ENCODE data around the gene ASPHD1.
A peak's percentile ranks its signal among the peaks of the same experiment; 100 is the strongest.
"Not testable (repeated sequence)": the region's sequence is repeated elsewhere in the genome, so short reads cannot be mapped to it uniquely, and the experiment has no call there.

Gene ASPHD1, protein sequence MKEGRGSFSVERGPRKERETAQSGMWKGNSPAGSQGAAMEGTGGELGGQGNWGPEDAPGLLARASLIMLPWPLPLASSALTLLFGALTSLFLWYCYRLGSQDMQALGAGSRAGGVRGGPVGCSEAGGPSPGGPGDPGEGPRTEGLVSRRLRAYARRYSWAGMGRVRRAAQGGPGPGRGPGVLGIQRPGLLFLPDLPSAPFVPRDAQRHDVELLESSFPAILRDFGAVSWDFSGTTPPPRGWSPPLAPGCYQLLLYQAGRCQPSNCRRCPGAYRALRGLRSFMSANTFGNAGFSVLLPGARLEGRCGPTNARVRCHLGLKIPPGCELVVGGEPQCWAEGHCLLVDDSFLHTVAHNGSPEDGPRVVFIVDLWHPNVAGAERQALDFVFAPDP

DNA sequence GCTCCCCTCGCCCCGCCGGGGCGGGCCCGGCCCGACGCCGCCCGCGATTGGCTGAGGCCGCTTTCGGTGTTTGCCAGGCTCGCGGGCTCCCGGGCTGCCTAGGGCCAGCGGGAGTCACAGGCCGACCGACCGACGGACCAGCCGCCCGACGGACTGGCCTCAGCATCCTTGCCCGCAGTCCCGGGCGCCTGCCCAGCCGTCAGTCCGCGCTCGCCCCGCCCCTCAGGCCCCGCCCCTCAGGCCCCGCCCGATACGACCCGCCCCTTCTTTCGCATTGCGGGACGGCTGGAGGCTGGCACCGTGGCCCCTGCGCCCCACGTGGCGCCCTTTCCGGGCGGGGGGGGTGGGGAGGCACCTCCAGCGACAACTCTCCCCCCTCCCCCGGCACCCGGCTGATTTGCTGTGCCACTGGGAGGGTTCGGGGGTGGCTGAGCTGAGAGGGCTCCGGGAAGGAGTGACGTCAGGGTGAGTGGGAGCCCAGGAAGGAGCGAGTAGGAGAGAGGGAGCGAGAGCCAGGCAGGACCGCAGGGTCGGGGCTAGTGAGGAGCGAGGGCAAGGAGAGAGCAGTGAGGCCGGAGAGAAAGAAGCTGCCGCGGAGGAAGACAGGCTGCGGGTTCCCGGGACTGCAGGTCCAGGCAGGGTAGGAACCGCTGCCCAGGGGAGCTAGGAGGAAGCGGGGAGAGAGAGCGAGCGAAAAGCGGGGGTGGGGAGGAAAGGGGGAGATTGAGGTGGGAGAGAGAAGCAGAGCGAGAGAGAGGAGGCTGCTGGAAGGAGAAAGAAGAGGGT is at the start of gene ASPHD1:
Gene ASPHD1, plus strand, starts transcription at position 387 of the 786 bp plus-strand sequence. CDS start 484 bp downstream, outside the sequence.
- DNase-seq = peak; percentile 90 to 93

GRCh38 chr16:29850998-29851397 is 49.3 kb upstream of the ASPHD1 start:
- DNase-seq = no peak

GRCh38 chr16:29852654-29853053 is 47.6 kb upstream of the ASPHD1 start:
- DNase-seq = no peak

- DNase-seq = peak in 1 of 2 experiments; percentile 28
Observed at GRCh38 chr16:29854520-29855100, 45.7 kb upstream of the ASPHD1 start.

DNA sequence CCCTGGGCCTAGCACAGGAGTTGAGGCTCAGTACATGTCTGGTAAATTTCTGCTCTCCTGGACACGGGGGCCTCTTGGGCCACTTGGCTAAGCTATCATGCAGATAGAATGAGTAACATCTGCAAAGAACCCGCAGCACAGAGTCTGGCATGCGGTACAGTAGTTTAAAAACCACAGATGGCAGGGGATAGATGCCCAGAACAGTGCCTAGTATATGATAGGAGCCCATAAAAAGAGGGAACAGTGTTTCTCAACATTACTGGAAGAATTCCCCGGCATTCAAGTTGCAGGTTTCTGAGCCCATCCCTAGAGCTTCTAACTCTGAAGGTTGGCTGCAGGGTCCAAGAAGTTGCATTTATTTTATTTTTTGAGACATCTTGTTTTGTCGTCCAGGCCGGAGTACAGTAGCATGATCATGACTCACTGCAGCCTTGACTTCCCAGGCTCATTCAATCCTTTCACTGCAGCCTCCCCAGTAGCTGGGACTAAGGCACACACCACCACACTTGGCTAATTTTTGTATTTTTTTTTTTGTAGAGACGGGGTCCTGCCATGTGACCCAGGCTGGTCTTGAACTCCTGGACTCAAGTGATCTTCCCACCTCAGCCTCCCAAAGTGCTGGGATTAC is 43.0 kb upstream of the ASPHD1 start:
- no peak for DNase-seq

DNA sequence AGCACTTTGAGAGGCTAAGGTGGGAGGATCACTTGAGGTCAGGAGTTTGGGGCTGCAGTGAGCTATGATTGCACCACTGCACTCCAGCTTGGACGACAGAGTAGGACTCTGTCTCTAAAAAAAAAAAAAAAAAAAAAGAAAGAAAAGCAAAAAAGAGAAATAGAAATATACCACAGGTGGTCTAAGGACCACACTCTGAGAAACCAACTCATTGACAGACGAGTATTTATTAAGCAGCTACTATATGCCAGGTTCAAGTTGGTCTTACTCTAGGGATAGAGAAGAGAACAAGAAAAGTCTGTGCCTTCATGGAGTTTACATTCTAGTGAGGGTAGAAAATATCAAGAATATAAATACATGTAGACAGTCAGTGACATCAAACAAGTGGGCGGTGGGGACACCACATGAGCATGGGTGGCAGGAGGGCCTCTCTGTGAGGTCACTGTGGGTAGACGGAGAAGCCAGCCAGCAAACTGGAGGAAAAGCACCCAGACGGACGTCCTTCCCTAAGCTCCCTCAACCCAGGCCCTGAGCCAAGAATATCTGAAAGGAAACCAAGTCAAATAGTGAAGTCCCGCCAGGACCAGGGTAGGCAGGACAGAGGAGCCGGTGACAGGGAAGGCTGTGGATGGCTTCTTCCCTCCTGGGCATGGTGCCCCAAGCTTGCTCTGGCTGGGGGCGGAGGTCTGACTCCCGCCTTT is 42.0 kb upstream of the ASPHD1 start:
- DNase-seq = no peak

DNA sequence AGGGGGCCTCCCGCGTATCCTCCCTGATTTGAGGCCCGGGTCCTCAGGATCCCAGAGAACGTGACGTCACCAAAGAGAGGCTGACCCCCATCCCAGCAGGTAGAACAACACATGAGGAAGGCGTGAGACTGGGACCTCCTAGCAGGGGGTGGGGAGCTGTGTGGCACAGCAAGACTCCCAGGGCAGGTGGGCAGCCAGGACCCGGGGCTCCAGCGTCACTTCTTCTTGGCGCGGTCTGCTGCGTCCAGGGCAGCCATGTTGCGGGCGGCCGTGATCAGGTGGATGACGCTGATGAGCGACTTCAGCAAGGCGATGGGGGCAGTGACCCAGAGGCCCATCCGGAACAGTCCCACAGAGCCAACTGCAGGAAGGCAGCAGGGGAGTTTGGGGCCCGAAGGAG is 41.3 kb upstream of the ASPHD1 start:
- no peak for DNase-seq

DNA sequence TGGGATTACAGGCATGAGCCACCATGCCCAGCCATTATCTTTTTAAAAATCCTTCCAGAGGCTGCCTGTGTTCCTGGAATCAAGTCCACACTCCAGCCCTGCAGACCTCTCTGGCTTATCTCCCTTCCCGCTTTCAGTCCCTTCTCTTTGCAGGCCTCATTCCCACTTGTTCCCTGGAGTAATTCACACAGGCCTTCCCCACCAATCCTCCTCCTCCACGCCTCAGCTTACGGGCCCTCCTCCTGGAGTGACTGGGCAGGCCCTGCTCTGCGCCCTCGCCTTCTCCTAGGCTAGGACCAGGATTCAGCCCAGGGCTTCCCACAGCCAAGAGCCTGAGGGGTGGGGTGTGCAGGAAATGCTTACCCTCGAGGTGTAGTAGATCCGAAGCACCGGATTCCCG is 40.1 kb upstream of the ASPHD1 start:
- DNase-seq = no peak

GRCh38 chr16:29862383-29862883 is 37.9 kb upstream of the ASPHD1 start:
- DNase-seq = peak in 1 of 2 experiments; percentile 39

GRCh38 chr16:29862884-29863668 is 37.2 kb upstream of the ASPHD1 start, which contains the start of gene CDIPT:
CDIPT (minus strand) TSS chr16:29863226; CDS start chr16:29862857, 369 bp downstream.
- DNase-seq = peak; percentile 95 to 98

DNA sequence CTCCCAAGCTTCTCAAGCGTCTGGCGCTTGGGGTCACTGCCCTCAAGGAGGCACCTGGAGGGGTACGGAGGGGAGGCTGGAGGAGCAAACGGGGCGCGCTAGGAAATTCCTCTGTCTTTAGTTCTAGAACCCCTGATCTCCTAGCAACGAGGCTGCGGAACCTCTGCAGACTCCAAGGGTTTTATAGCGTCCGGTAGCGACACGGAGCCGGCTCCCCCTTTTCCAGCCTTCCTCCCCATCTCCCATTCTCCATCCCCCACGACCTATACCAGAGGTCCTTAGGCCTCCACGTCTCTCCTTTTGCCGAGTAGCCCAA is 36.7 kb upstream of the ASPHD1 start:
- no peak for DNase-seq

DNA sequence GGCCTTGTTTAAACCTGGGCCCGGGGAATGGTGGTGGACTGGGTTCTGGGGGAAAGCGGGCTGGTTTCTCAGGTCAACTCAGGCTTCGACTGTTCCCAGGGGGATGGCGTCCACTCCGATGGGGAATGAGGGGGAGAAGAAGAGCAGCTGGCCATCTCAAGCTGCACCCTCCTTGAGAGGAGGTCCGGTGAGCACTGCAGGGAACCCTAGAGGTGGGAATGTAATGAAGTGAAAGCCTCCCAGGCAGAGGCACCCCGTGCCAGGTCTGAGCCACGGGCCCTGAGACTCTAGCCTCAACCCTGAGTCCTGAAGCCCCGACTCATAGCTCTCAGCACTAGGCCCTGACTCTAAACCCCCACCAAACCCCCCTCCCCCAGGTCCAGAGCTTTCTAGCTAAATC is 36.1 kb upstream of the ASPHD1 start:
- DNase-seq = no peak

- peak; percentile 30 to 56 for DNase-seq
Observed at GRCh38 chr16:29868396-29869009, 31.8 kb upstream of the ASPHD1 start.

DNA sequence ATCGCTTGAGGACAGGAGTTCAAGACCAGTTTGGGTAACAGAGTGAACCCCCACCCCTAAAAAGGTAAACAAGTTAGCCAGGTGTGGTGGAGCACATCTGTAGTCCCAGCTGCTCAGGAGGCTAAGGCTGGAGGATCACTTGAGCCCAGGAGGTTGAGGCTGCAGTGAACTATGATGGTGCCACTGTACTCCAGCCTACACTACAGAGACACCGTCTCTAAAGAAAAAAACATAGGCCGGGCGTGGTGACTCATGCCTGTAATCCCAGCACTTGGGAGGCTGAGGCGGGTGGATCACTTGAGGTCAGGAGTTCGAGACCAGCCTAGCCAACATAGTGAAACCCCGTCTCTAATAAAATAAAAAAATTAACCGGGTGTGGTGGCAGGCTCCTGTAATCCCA is 31.2 kb upstream of the ASPHD1 start:
- not testable (repeated sequence) for DNase-seq

DNA sequence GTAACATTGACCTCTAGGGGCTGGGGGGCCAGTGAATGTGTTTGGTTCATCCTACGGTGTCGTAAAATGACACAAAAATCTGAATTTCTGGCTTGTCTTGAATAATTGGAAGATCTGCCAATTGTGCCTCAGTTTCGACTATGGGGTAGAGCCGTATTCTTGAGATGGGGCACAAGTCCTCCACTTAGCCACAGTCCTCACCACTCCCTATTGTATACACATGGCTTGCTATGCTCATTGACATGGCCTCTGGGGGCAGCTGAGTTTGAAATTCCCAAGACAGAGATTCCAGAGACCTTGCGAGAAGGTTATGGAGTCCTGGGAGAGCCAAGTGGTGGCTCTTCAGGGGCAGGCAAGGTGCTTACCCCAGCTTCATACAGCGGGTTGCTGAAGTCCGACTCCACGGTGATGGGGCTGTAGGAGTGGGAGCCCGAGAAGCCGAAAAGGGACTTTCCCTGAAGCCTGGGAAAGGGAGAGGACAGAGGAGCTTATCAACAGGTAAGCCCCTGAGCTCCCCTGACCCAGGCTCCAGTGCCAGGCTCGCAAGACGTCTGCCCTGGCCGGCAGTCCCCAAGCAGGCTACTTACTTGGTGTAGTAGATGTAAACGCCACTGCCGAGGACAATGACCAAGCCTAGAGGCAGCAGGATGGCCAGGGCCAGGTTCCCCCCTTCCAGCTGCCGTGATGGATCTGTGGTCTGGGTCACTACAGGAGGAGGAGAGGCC is 28.3 kb upstream of the ASPHD1 start:
- DNase-seq = no peak

GRCh38 chr16:29873319-29873718 is 27.0 kb upstream of the ASPHD1 start:
- no peak for DNase-seq

DNA sequence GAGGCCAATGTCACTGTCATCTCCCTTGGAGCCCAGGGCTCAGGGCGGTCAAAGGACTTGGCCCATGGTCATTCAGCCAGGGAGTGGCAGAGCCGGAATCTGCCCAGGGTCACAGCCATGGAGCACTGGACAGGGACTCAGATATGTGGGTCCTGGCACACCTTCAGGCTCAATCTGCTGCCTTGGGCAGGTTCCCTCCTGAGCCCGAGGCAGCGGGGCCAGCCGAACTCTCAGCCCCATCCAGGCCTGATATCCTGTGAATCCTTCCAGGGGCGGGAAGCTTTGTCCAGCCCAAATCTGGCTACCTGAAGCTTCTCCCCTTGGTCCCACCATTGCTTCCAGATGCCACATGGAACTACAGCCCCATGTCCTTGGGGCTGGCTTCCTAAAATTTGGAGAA is 25.1 kb upstream of the ASPHD1 start:
- DNase-seq = no peak

DNA sequence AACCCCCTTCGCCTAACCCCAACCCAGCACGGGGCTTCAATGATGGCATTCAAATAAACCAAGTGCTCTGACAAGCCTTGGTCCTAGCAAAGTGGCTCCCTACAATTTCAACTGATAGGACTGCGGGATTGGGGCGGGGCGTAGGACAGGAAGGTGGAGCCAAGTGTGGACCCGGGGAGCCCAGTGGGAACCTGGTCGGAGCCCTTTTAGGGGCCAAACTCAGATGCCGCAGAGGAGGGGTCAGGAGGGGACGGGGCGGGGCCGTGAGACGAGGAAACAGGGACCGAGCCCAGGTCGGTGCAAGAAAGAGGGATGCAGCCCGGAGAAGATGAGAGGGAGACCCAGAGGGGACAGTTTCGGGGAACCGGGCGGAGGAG is 24.1 kb upstream of the ASPHD1 start:
- DNase-seq = no peak

DNA sequence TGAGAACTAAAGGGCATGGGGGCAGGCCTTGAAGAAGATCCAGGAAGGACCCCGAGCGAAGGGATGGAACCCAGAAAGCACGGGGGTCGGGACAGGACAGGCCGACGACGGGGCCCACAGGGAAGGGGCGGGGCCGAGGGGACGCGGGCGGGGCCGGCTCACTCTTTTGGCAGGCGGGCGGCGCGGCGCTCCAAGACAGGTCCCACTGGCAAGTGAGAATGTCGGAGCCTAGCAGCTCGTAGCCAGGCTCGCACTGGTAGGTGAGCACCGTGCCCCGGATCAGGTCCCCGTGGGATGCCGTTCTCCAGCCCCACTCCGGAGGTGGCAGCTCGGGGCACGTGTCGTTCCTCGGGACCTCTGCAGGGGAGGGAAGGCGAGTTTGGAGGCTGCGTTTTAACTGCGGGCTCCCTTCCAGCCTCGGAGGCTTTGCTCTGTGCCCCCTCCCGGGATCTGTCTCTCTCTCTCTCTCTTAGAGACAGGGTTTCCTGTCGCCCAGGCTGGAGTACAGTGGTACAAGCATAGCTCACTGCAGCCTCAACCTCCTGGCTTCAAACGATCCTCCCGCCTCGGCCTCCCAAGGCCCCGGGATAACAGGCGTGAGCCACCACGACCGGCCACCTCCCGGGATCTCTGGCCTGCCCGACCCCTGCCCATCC is 23.6 kb upstream of the ASPHD1 start:
- DNase-seq = no peak

Data from NCI-H524 (cell line).